ENCODE results near the gene KIF26B. TPM values are rescaled to one million over a fixed set of nuclear protein-coding genes. Genes with fewer than 3 reads are reported as not detected.
"Not testable (repeated sequence)": the region's sequence is repeated elsewhere in the genome, so short reads cannot be mapped to it uniquely, and the experiment has no call there.

KIF26B gene
- polyA plus RNA-seq, 2 of the 4 experiments (the other 2 are of a cell fraction), result 0.01 to 0.04 TPM

DNA sequence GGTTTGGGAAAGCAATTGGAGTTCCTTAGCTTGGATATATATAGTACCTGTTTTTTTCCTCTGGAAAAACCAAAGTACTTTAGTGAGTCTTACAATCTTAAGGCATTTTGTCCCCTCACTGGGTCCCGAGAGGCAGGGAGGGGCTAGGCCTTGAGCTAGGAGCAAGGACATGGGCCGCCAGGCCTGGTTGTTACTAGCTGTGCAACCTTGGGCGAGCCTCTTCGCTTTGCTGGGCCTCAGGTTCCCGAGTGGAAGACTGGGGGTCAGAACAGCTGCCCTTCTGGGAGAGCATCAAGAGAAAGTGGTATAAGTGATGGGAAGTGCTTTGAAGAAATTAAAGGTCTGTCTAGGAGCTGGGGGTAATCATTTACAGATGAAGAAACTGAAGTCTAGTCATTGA, 553.2 kb downstream of the KIF26B start (continued):
- TF ChIP-seq, protein P1, sequence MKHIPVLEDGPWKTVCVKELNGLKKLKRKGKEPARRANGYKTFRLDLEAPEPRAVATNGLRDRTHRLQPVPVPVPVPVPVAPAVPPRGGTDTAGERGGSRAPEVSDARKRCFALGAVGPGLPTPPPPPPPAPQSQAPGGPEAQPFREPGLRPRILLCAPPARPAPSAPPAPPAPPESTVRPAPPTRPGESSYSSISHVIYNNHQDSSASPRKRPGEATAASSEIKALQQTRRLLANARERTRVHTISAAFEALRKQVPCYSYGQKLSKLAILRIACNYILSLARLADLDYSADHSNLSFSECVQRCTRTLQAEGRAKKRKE (CRISPR knock-in tag; IDR thresholded peaks at IDR 0.05; ENCODE audit: low read depth), result no peak

DNA sequence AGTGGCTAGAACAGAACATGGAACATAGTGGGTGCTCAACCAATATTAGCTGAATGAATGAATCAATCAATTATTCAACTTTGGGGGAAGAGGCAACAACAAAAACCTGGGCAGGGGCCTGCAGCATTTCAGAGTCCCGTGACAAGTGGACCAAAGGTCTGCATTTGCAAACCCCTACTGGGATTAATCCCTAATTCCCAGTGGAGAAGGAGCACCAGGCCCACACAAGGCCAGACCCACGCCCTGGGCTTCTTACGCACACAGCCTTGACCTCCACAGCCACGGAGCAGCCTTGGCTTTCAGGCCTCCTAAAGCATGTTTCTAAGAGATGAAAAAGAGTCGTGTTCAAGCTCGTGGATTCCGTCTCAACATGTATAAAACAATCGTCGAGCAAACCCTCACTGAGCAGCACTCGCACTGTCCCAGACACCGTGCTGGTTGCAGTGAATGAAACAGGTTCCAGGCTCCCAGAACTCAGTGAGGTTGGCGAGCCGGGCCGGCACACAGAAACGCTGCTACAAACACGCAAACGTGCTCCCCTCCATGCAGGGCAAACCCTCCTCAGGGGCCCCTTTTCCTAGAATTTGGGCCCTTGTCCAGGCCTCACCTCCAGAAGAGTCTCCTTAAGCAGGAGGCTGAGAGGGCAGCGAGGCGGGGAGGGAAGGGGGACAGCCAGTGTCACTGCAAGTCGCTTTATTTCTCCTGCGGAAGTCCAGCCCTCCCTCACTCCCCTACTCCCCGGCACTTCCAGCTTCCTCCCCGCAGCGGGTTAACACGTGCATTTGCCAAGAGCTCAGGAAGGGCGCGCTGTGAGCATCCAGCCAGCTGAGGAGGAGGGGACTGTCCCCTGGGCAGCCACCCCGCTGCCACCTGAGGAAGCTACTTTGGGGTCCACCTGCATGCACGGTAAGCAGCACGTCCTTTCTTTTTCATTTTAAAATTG, 556.4 kb downstream of the KIF26B start:
- no peak for ATAC-seq
- CTCF ChIA-PET, result interaction anchor here (1.0 kb wide), 1 partner anchor 9 kb away, joined by 3 read pairs; no protein-coding TSS in a partner anchor

DNA sequence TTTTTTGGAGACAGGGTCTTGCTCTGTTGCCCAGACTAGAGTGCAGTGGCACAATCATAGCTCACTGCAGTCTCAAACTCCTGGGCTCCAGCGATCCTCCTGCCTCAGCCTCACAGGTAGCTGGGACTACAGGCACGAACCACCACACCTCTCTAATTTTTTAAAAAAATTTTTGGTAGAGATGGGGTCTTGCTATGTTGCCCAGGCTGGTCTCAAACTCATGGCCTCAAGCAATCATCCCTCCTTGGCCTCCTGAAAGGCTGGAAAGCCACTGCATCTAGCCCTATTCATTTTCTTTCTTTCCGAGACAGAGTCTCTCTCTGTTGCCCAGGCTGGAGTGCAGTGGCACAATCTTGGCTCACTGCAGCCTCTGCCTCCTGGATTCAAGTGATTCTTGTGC, 559.2 kb downstream of the KIF26B start:
- ATAC-seq; POLR2A ChIA-PET; H3K4me1 ChIP-seq; H3K4me2 ChIP-seq; H3K27ac ChIP-seq; DNase-seq (ENCODE audit: low read depth in 1 of 2, low spot score in 1 of 2); H3K4me3 ChIP-seq; FAIRE-seq; CTCF ChIA-PET; H3K9me3 ChIP-seq: not testable (repeated sequence)
- WGBS (ENCODE audit: missing lambda C conversion rate), result 39% methylated on average over 3 of the region's 3 CpGs

More for the DNA sequence above, 556.4 kb downstream of the KIF26B start:
- Histone ChIP-seq H3K4me1 (peaks cover 7% of the 10 kb centered on the region; the same call in 1 of the 3 replicates), H3K4me3 (no peak overlapping the region), H3K9me3 (no peaks in the 10 kb centered on the region), H3K4me2 (no peak overlapping the region), H3K27ac (no peak overlapping the region)
- TF ChIP-seq FOSB (CRISPR knock-in tag; IDR thresholded peaks at IDR 0.05) (no peak), SMC3 (IDR thresholded peaks at IDR 0.05) (no peak), MAFK (IDR thresholded peaks at IDR 0.05; ENCODE audit: partially characterized antibody) (no peak), TFCP2L1 (CRISPR knock-in tag; IDR thresholded peaks at IDR 0.05) (no peak)
- TF ChIP-seq, protein P2, sequence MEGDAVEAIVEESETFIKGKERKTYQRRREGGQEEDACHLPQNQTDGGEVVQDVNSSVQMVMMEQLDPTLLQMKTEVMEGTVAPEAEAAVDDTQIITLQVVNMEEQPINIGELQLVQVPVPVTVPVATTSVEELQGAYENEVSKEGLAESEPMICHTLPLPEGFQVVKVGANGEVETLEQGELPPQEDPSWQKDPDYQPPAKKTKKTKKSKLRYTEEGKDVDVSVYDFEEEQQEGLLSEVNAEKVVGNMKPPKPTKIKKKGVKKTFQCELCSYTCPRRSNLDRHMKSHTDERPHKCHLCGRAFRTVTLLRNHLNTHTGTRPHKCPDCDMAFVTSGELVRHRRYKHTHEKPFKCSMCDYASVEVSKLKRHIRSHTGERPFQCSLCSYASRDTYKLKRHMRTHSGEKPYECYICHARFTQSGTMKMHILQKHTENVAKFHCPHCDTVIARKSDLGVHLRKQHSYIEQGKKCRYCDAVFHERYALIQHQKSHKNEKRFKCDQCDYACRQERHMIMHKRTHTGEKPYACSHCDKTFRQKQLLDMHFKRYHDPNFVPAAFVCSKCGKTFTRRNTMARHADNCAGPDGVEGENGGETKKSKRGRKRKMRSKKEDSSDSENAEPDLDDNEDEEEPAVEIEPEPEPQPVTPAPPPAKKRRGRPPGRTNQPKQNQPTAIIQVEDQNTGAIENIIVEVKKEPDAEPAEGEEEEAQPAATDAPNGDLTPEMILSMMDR (IDR thresholded peaks at IDR 0.05), result no peak
- TF ChIP-seq, protein P3, sequence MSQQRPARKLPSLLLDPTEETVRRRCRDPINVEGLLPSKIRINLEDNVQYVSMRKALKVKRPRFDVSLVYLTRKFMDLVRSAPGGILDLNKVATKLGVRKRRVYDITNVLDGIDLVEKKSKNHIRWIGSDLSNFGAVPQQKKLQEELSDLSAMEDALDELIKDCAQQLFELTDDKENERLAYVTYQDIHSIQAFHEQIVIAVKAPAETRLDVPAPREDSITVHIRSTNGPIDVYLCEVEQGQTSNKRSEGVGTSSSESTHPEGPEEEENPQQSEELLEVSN (IDR thresholded peaks at IDR 0.05; ENCODE audit: borderline replicate concordance, low read depth), result no peak
- TF ChIP-seq, protein P4, sequence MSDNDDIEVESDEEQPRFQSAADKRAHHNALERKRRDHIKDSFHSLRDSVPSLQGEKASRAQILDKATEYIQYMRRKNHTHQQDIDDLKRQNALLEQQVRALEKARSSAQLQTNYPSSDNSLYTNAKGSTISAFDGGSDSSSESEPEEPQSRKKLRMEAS (IDR thresholded peaks at IDR 0.05), result no peak
- no peak for FAIRE-seq
- no peak for DNase-seq (ENCODE audit: low read depth in 1 of 2, low spot score in 1 of 2)
- POLR2A ChIA-PET, result no interaction called here
- 66% methylated on average over 30 of the region's 30 CpGs for WGBS (ENCODE audit: missing lambda C conversion rate)

DNA sequence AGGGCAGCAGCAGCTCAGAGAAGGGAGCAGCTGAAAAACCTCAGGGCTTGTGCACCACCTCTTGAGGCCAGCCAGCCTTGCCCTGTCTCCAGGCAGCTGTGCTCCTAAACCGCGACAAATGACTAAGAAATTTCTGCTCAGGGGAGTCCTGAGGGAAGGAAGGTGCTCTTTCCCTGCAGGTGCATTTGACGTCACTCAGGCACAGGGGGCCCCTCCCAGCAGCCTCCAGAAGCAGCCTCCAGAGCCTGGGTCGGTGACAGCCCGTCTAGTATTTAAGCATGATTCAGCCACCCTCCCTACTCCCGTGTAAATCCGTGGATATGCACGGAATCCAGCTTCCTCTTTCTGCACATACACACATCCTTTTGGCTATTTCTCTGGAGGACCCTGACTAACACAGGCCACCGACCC, 560.5 kb downstream of the KIF26B start:
- POLR2A ChIA-PET, result no interaction called here
- CTCF ChIA-PET, result interaction anchor here (1.2 kb wide), 1 partner anchor 10 kb away, joined by 3 read pairs; no protein-coding TSS in a partner anchor
- no peak for DNase-seq (ENCODE audit: low read depth in 1 of 2, low spot score in 1 of 2)
- 22% methylated on average over 9 of the region's 9 CpGs for WGBS (ENCODE audit: missing lambda C conversion rate)
- Histone ChIP-seq H3K27ac (no peak overlapping the region), H3K4me3 (no peak overlapping the region), H3K4me2 (no peak overlapping the region), H3K4me1 (peaks cover 7% of the 10 kb centered on the region; the same call in 1 of the 3 replicates), H3K9me3 (no peaks in the 10 kb centered on the region)
- TF ChIP-seq CHD4 (IDR thresholded peaks at IDR 0.05; ENCODE audit: borderline replicate concordance) (no peak), ZFP36 (IDR thresholded peaks at IDR 0.05; ENCODE audit: borderline replicate concordance, partially characterized antibody) (no peak), HOXB5 (CRISPR knock-in tag; IDR thresholded peaks at IDR 0.05) (no peak), POLR2A (IDR thresholded peaks at IDR 0.05; ENCODE audit: low read length) (no peak), EHMT2 (IDR thresholded peaks at IDR 0.05; ENCODE audit: low read depth) (no peak), HOXA7 (CRISPR knock-in tag; IDR thresholded peaks at IDR 0.05) (no peak), MYC (IDR thresholded peaks at IDR 0.05; ENCODE audit: borderline replicate concordance, low read length) (no peak), RNF2 (IDR thresholded peaks at IDR 0.05; ENCODE audit: borderline replicate concordance, low read depth) (no peak), NR3C1 (IDR thresholded peaks at IDR 0.05) (no peak)
- peak in 1 of 2 experiments; percentile 40; a peak in 2 of 6 replicates for ATAC-seq
- FAIRE-seq, result no peak

Measured in A549 (cell line).